ENCODE data around the gene OLR1.

The OLR1 gene

DNA sequence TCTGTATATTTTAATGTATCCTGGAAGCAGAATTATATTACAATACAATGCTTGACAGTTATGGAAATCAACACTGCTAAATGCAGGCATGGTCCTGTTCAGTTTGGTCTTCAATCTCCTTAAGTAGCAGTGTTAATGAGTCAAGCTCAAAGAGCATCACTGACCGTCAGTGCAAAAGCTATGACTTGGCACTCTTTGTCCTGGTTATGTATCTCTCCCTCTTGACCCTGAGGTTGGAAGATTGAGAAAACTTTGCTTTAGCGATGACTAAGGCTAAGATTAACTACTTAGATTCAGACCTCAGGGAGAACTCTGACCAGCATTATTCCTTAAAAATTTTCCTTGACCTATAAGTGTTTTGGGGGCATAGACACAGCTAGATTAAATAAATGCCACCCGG, 52.9 kb downstream of the OLR1 start:
- Histone ChIP-seq H3K4me3 (no peak overlapping the region), H3K27ac (no peak overlapping the region)
- TF ChIP-seq, protein P1, sequence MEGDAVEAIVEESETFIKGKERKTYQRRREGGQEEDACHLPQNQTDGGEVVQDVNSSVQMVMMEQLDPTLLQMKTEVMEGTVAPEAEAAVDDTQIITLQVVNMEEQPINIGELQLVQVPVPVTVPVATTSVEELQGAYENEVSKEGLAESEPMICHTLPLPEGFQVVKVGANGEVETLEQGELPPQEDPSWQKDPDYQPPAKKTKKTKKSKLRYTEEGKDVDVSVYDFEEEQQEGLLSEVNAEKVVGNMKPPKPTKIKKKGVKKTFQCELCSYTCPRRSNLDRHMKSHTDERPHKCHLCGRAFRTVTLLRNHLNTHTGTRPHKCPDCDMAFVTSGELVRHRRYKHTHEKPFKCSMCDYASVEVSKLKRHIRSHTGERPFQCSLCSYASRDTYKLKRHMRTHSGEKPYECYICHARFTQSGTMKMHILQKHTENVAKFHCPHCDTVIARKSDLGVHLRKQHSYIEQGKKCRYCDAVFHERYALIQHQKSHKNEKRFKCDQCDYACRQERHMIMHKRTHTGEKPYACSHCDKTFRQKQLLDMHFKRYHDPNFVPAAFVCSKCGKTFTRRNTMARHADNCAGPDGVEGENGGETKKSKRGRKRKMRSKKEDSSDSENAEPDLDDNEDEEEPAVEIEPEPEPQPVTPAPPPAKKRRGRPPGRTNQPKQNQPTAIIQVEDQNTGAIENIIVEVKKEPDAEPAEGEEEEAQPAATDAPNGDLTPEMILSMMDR (IDR thresholded peaks at IDR 0.05) = no peak
- DNase-seq (ENCODE audit: low spot score) = no peak

DNA sequence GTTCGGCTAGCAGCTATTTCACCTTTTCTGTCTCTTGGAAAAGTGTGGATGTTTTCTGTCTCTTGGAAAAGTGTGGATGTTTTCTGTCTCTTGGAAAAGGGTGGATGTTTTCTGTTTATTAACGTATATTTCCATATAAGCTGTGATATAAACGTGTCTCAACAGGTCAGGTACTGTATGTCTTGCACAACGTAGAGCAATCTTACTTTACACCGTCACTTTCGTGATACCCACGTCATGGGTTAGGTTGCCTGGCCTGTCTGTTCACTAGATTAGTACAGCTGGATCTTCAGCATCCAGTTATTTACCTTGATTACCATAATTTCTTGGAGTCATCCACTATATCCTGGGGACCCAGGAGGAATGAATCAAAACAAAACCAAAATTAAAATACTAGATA, 56.0 kb downstream of the OLR1 start:
- Histone ChIP-seq H3K4me3 (no peak overlapping the region), H3K27ac (no peak overlapping the region)
- no peak for DNase-seq (ENCODE audit: low spot score)
- TF ChIP-seq, protein P1 (IDR thresholded peaks at IDR 0.05) = no peak

DNA sequence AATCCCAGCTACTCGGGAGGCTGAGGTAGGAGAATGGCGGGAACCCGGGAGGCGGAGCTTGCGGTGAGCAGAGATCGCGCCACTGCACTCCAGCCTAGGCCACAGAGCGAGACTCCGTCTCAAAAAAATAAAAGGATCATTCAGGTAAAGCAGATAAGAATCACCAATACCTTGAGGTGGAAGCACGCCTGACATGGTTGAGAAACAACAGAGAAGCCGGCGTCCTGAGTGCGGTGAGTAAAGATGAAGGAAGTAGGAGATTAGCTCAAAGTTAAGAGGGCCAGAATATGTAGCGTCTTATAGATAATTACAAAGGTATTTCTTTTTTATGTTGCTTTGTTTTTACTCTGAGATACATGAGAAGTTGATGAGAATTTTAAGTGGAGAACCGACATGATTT, 56.6 kb downstream of the OLR1 start:
- TF ChIP-seq, protein P1 (IDR thresholded peaks at IDR 0.05) = no peak
- no peak for DNase-seq (ENCODE audit: low spot score)
- no peak overlapping the region for H3K27ac ChIP-seq
- no peak overlapping the region for H3K4me3 ChIP-seq

DNA sequence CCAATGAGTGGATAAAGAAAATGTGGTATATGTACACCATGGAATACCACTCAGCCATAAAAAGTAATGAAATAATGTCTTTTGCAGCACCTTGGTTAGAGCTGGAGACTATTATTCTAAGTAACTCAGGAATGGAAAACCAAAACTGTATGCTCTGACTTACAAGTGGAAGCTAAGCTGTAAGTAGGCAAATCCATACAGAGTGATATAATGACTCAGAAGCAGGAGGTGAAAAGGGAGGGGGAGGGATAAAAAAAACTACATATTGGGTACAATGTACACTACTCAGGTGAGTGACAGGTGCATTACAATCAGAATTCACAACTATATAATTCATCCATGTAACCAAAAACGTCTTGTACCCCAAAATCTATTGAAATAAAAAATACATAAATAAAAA, 58.0 kb downstream of the OLR1 start:
- no peak overlapping the region for H3K4me3 ChIP-seq
- TF ChIP-seq, protein P1 (IDR thresholded peaks at IDR 0.05) = no peak
- DNase-seq (ENCODE audit: low spot score) = no peak
- H3K27ac ChIP-seq = no peak overlapping the region

DNA sequence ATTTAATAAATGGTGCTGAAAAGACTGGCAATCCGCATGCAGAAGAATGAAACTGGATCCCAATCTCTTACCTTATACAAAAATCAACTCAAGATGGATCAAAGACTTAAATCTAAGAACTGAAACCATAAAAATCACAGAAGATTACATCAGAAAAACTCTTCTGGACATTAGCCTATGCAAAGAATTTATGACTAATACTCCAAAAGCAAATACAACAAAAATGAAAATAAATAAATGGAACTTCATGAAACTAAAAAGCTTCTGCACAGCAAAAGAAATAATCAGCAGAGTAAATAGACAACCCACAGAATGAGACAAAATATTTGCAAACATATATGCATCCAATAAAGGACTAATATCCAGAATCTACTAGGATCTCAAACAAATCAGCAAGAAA, 58.9 kb downstream of the OLR1 start:
- no peak overlapping the region for H3K27ac ChIP-seq
- TF ChIP-seq, protein P1 (IDR thresholded peaks at IDR 0.05) = no peak
- H3K4me3 ChIP-seq = no peak overlapping the region
- DNase-seq (ENCODE audit: low spot score) = no peak

DNA sequence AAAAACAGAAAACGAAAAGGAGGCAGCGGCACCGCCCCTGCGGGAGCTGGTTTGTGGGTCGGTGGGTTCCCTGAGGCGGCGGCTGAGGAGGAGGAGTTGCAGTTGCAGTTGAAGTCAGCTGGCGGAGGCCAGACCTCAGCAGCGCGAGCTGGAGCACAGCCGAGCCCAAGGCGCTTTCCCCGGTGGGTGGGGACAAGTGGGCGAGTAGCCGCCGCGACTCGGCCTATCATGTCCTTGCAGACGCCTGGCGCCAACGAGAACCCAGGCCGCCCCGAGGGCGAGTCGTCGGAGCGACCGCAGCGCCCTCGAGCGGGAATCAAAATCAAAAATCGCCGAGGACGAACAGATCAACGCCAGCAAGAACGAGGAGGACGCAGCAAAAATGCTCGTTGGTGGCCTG, 60.5 kb downstream of the OLR1 start:
- TF ChIP-seq, protein P1 (IDR thresholded peaks at IDR 0.05) = no peak
- DNase-seq (ENCODE audit: low spot score) = no peak
- Histone ChIP-seq H3K27ac (no peak overlapping the region), H3K4me3 (no peak overlapping the region)

DNA sequence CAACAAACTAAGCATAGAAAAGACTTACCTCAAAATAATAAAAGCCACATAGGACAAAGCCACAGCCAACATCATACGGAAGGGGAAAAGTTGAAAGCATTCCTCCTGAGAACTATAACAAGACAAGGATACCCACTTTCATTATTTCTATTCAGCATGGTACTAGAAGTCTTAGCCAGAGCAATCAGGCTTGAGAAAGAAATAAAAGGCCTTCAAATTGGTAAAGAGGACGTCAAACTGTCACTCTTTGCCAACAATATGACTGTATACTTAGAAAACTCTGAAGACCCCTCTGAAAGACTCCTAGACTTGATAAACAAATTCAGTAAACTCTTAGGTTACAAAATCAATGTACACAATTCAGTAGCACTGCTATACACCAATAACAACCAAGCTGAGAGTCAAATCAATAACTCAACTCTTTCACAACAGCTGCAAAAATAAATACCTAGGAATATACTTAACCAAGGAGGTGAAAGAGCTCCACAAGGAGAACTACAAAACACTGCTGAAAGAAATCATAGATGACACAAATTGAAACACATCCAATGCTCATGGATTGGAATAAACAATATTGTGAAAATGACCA, 61.6 kb downstream of the OLR1 start:
- TF ChIP-seq, protein P1 (IDR thresholded peaks at IDR 0.05) = no peak
- Histone ChIP-seq H3K4me3 (no peak overlapping the region), H3K27ac (no peak overlapping the region)
- no peak for DNase-seq (ENCODE audit: low spot score)

Measured in coronary artery (tissue), 2 donors.